PC-3 (cell line): Measurements from ENCODE around the gene GGA1. TPM values are rescaled to one million over a fixed set of nuclear protein-coding genes. Genes with fewer than 3 reads are reported as not detected.

Experiments
- ATAC-seq: fragments of 200-7000 bp; cut with Tn5 transposase; 2 replicates; pipeline ENCODE4 v1.9.1; 2020; ENCODE audit warnings: mild to moderate bottlenecking, moderate library complexity
- BruUV-seq: library from RNA; stranded (reverse); fragments of 400-500 nt; replicated peaks from 2 replicates; lab custom pipeline; 2021; lab: Mats Ljungman, UMichigan
- CTCF ChIA-PET: fragments of 300-600 bp; sonication (Branson Sonifier 250); formaldehyde crosslinking; loops from one replicate; lab custom pipeline; 2022; ENCODE audit warnings: antibody characterized with exemption; lab: Charles Lee
- POLR2A ChIA-PET: fragments of 300-600 bp; sonication (Branson Sonifier 250); formaldehyde crosslinking; loops from one replicate; lab custom pipeline; 2022; ENCODE audit warnings: antibody characterized with exemption; ENCODE audit not compliant: unreplicated experiment; lab: Charles Lee
- DNase-seq: peaks from one replicate; pipeline ENCODE4 v3.0.0-alpha.2; 2015
- H2AFZ ChIP-seq: fragments of 300-600 bp; sonication (generic); 2 replicates; pipeline ENCODE4 v1.6.0; 2016; ENCODE audit warnings: antibody characterized with exemption, low read length
- H3F3A ChIP-seq: fragments of 300-600 bp; sonication (generic); one replicate; pipeline ENCODE4 v1.6.0; 2017; ENCODE audit warnings: antibody characterized with exemption, low read length, control low read depth, mild to moderate bottlenecking; ENCODE audit not compliant: unreplicated experiment
- H3K27ac ChIP-seq: fragments of 300-600 bp; sonication (generic); 2 replicates; pipeline ENCODE4 v1.5.1; 2016; ENCODE audit warnings: mild to moderate bottlenecking, low read length
- H3K27me3 ChIP-seq: fragments of 300-600 bp; sonication (generic); 2 replicates; pipeline ENCODE4 v1.6.1; 2016; ENCODE audit warnings: low read length, mixed read lengths
- H3K36me3 ChIP-seq: fragments of 300-600 bp; sonication (generic); 2 replicates; pipeline ENCODE4 v1.6.1; 2016; ENCODE audit warnings: low read depth, mixed run types, low read length, mixed read lengths
- H3K4me1 ChIP-seq: fragments of 300-600 bp; sonication (generic); 2 replicates; pipeline ENCODE4 v1.5.1; 2016; ENCODE audit warnings: low read length; ENCODE audit not compliant: insufficient read depth
- H3K4me2 ChIP-seq: fragments of 300-600 bp; sonication (generic); 2 replicates; pipeline ENCODE4 v1.6.0; 2016; ENCODE audit warnings: low read length
- H3K4me3 ChIP-seq: fragments of 300-600 bp; sonication (generic); 2 replicates; pipeline ENCODE4 v1.5.1; 2016; ENCODE audit warnings: mild to moderate bottlenecking, low read length, mixed read lengths
- H3K79me2 ChIP-seq: fragments of 300-600 bp; sonication (generic); 2 replicates; pipeline ENCODE4 v1.6.1; 2017; ENCODE audit warnings: low read length, mixed read lengths
- H3K9ac ChIP-seq: fragments of 300-600 bp; sonication (generic); 2 replicates; pipeline ENCODE4 v1.6.0; 2016; ENCODE audit warnings: mild to moderate bottlenecking, low read length
- H3K9me2 ChIP-seq: fragments of 300-600 bp; sonication (generic); replicated peaks from 2 replicates; pipeline ENCODE4 v1.6.1; 2016; ENCODE audit warnings: mixed run types, low read length, mixed read lengths
- H3K9me3 ChIP-seq: fragments of 300-600 bp; sonication (generic); 2 replicates; pipeline ENCODE4 v1.6.1; 2016; ENCODE audit warnings: low read length, mixed read lengths
- H4K20me1 ChIP-seq: fragments of 300-600 bp; sonication (generic); 2 replicates; pipeline ENCODE4 v1.6.1; 2016; ENCODE audit warnings: low read length, mixed read lengths
- EZH2 ChIP-seq: fragments of 300-600 bp; sonication (generic); IDR thresholded peaks from one replicate; pipeline ENCODE4 v1.6.1; 2017; ENCODE audit warnings: antibody characterized with exemption, mild to moderate bottlenecking, low read length; ENCODE audit not compliant: unreplicated experiment
- EZH2phosphoT487 ChIP-seq: fragments of 300-600 bp; sonication (generic); IDR thresholded peaks from 2 replicates; pipeline ENCODE4 v1.6.1; 2018; ENCODE audit warnings: mild to moderate bottlenecking, antibody characterized with exemption, low read length, borderline replicate concordance
- intact Hi-C: fragments of 100-400 bp; cut with micrococcal nuclease; formaldehyde crosslinking; loops from 2 replicates; pipeline ENCODE4 v1.9.0; 2023
- total RNA-seq: library from RNA; depleted of rRNA; stranded (reverse); fragments of >200 nt; gene quantifications from 2 replicates; pipeline ENCODE4 v1.2.3, GENCODE V29; 2014
- TF ChIP-seq, protein P1 (sequence below): fragments of 300-600 bp; sonication (generic); conservative IDR thresholded peaks from 2 replicates; pipeline ENCODE4 v1.5.1; 2017; ENCODE audit warnings: antibody characterized with exemption, low read depth, mild to moderate bottlenecking, low read length

GGA1 gene
- total RNA-seq, 1 experiment from 2014 or later = 49.1 TPM

DNA sequence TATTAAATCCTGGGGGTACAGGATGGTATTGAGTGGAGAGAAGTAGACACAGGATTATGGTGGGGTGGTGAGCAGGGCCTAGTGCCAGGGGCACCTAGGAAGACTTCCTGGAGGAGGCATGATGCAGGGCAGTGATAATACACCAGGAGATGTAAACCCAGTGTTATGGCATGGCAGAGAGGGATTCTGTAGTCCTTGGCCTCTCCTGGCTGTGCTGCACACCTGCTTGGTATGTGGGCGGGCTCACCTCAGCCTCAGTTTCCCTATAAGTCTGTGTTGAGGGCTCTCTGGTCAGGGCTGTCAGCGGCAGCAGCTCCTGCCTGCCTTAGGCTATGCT, 52.0 kb downstream of the GGA1 start:
- Histone ChIP-seq H2AFZ (no peak overlapping the region), H3K4me1 (peaks cover 26% of the 10 kb centered on the region), H3K4me3 (peak overlapping the region; percentile 88), H3K9me3 (no peaks in the 10 kb centered on the region), H3K9ac (no peak overlapping the region), H3F3A (no peaks in the 10 kb centered on the region), H4K20me1 (peaks cover 19% of the 10 kb centered on the region), H3K36me3 (no peaks in the 10 kb centered on the region; the same call in 1 of the 2 replicates), H3K27ac (no peak overlapping the region), H3K27me3 (no peaks in the 10 kb centered on the region), H3K4me2 (peak overlapping the region; percentile 94), H3K9me2 (no peaks in the 10 kb centered on the region), H3K79me2 (peaks cover 56% of the 10 kb centered on the region)
- TF ChIP-seq EZH2phosphoT487 (no peak), EZH2 (no peak)
- TF ChIP-seq, protein P1, sequence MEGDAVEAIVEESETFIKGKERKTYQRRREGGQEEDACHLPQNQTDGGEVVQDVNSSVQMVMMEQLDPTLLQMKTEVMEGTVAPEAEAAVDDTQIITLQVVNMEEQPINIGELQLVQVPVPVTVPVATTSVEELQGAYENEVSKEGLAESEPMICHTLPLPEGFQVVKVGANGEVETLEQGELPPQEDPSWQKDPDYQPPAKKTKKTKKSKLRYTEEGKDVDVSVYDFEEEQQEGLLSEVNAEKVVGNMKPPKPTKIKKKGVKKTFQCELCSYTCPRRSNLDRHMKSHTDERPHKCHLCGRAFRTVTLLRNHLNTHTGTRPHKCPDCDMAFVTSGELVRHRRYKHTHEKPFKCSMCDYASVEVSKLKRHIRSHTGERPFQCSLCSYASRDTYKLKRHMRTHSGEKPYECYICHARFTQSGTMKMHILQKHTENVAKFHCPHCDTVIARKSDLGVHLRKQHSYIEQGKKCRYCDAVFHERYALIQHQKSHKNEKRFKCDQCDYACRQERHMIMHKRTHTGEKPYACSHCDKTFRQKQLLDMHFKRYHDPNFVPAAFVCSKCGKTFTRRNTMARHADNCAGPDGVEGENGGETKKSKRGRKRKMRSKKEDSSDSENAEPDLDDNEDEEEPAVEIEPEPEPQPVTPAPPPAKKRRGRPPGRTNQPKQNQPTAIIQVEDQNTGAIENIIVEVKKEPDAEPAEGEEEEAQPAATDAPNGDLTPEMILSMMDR = no peak
- no TSS peak for BruUV-seq
- DNase-seq = no peak
- CTCF ChIA-PET = interaction anchor here (0.8 to 1.5 kb wide), 3 partner anchors 15 to 121 kb away, joined by 3 to 6 read pairs (median 4); partner anchors contain the start of gene LGALS1
- POLR2A ChIA-PET = interaction anchor here (0.6 to 0.7 kb wide), 2 partner anchors 15 to 25 kb away, joined by 3 to 4 read pairs; partner anchors contain the start of genes LGALS1 and NOL12
- ATAC-seq = no peak
- intact Hi-C loops = loop anchor here (2.0 kb wide), 1 partner anchor 14 kb away; the partner anchor contains the start of gene LGALS1

DNA sequence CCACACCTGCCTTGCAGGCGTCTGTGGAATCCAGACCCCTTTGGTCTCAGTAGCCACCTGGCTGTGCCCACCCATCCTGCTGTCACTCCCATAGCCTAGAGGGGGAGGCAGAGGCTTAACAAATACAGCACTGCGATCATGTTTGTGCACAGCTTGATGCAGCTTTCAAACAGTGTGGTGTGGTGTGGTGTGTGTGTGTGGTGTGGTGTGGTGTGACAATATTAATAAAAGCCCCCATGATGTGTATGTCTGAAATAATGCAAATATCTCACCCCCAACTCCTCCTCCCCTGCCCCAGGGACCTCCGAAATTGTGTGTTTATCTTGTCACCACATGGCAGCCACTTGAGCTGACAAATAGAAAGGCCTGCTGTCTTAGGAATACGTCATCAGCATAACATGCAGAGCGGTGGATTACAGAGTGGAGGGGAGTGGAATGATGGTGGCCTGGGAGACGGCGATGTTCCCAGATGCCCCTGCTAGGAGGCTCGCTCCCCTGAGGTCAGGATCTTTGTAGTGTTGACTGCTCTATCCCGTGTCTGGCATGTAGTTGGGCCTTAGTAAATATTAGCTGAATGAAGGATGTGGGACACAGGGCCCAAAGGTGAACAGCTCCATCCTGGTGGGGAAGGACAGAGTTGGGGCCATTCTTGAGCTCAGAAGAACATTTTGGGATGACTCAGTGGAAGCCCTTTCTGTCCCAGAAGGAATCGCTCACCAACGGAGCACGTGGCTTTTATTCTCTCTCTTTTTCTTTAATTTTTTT, 52.7 kb downstream of the GGA1 start:
- Histone ChIP-seq H3F3A (no peaks in the 10 kb centered on the region), H3K9ac (no peak overlapping the region), H4K20me1 (peaks cover 19% of the 10 kb centered on the region), H3K27ac (no peak overlapping the region), H3K4me3 (peak overlapping the region; percentile 88), H3K9me2 (no peaks in the 10 kb centered on the region), H2AFZ (no peak overlapping the region), H3K4me1 (peaks cover 26% of the 10 kb centered on the region), H3K4me2 (peak overlapping the region; percentile 94), H3K36me3 (no peaks in the 10 kb centered on the region; the same call in 1 of the 2 replicates), H3K79me2 (peaks cover 61% of the 10 kb centered on the region), H3K27me3 (no peaks in the 10 kb centered on the region), H3K9me3 (no peaks in the 10 kb centered on the region)
- ChIA-PET POLR2A (interaction anchor here (0.7 kb wide), 1 partner anchor 14 kb away, joined by 4 read pairs; the partner anchor contains the start of gene LGALS1), CTCF (interaction anchor here (0.8 to 1.5 kb wide), 4 partner anchors 13 to 120 kb away, joined by 3 to 6 read pairs (median 4); partner anchors contain the start of gene LGALS1)
- BruUV-seq = no TSS peak
- DNase-seq = peak; percentile 35
- ATAC-seq = no peak
- intact Hi-C loops = loop anchor here (2.0 kb wide), 1 partner anchor 13 kb away; the partner anchor contains the start of gene LGALS1
- TF ChIP-seq, protein P1 = peak; percentile 54
- no peak for TF ChIP-seq EZH2phosphoT487
- no peak for TF ChIP-seq EZH2
